HFF-Myc (cell line): ENCODE measurements around the gene NAP1L4.

Source experiments
- DNase-seq: peaks from one replicate; pipeline ENCODE4 v3.0.0-alpha.2; 2011; ENCODE audit warnings: low read depth; ENCODE audit errors: extremely low read depth
- H3K4me3 ChIP-seq: replicated peaks from 2 replicates; pipeline ENCODE4 v1.5.1; 2011; ENCODE audit warnings: low read depth, mild to moderate bottlenecking, control low read depth, low read length
- CTCF ChIP-seq: IDR thresholded peaks from 2 replicates; pipeline ENCODE4 v1.5.1; 2012; ENCODE audit warnings: mild to moderate bottlenecking, low read depth, low read length, control low read depth; ENCODE audit errors: missing control alignments

The NAP1L4 gene

GRCh38 chr11:2995031-2995561, 3.0 kb upstream of the NAP1L4 start:
- no peak for DNase-seq
- TF ChIP-seq CTCF, result no peak

DNA sequence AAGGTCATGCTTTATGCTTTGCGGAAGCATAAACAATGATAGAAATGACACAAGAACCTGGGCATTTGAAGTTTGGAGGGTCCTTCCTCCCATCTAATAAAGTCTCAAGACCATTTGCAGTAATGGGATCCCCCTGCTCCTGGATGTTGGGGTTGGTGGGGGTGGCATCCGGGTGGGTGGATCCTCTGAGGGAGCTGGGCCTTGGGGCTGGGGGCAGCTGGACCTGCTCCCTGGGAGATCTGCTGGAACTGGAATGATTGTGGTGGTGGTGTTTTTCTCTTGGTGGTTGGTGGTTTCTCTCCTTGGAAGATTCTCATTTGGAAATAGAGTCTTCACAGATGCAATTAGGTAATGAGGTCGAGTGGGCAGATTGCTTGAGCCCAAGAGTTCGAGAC, 2.2 kb upstream of the NAP1L4 start:
- TF ChIP-seq CTCF, result no peak
- no peak for DNase-seq
- no peak overlapping the region for H3K4me3 ChIP-seq

More at GRCh38 chr11:2995031-2995561, 3.0 kb upstream of the NAP1L4 start:
- no peak overlapping the region for H3K4me3 ChIP-seq

DNA sequence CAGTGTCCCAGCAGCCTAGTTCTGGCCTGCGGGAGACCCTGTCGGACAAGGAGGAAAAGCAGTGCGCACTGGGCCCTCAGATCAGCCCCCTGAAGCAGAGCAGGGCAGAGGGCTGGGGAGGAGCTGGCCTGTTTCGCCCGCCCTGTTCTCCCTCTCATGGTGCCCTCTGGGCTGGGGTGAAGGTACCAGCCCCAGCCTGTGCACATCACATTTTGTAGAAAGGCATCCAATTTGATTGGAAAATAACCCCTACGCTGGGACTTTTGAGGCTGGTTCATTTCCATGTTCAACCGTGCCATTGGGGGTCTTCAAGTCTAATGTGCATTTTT, 832 bp upstream of the NAP1L4 start:
- no peak for DNase-seq
- TF ChIP-seq CTCF, result no peak
- H3K4me3 ChIP-seq, result peak overlapping the region; percentile 90

DNA sequence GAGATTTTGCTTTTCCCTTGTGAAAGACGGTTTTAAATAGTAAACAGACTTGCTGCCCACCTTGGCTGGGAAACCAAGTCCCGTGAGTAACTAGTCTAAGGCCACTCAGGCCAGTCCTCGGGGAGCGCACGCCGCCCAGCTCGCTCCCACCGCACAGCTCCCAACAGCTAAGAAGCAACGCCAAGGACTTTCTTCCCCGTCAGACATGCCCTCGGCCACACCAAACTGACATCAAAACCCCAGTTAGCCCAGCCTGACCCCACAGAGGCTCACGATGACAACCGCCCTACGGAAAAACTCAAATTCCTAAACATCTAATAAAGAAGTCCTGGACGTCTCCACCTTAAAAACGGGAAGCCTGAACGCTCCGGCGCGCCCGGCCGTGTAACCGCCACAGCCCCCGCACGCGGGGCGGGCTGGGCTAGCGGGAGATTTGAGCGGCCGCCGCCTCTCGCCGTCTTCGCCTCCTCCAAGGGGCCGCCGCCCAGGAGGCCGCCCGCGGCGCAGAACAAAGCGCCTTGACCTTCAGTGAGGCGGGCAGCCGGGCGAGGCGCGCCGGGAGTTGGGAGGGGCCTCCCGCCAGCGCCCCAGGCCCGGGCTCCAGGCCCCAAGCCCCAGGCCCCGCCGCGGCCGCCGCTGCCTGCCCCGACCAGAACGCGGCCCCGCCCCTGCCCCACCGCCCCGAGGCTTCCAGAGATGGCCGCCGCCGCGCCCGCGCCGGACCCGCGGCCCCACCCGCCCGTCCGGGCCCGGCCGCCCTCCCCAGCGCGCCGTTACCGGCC, 486 bp downstream of the NAP1L4 start:
- TF ChIP-seq CTCF, result no peak
- no peak for DNase-seq
- peak overlapping the region; percentile 90 for H3K4me3 ChIP-seq

DNA sequence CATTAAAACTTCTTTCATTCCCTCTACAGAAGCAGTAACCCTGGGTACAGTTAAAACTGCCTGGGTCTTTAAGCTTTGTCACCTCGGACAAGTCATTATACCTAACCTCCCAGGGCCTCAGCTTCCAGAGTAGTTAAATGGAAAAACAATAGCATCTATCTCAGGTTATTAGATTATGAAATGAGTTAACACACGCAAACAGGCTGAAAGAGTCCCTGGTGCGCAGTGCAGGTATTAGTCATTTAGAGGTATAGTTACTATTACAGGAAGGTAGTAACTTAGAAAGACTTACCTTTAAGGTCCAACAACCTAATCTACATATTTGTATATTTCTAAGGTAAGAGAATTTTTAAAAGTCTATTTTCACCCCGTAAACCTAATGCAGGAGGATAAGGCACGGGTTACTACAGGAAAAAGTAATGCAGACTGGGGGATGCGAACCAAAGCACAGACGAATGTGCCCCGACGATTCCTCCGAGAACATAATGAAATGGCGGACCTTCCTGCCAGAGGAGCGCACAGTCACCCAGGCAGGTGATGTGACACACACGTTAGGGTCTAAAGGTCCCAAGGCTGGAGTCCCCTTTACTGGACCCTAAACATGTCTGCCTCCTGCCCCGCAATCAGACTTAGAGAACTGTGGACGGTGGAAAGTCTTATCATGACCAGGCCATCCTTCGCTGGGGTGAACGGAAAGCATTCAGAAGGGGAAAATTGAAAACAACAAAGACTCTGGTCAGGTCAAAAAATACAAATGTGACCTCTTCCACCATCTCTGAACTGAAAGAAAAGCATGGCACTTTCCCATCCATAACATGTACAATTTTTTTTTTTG, 1.3 kb downstream of the NAP1L4 start:
- H3K4me3 ChIP-seq, result peak overlapping the region; percentile 90
- TF ChIP-seq CTCF, result no peak
- DNase-seq, result no peak

DNA sequence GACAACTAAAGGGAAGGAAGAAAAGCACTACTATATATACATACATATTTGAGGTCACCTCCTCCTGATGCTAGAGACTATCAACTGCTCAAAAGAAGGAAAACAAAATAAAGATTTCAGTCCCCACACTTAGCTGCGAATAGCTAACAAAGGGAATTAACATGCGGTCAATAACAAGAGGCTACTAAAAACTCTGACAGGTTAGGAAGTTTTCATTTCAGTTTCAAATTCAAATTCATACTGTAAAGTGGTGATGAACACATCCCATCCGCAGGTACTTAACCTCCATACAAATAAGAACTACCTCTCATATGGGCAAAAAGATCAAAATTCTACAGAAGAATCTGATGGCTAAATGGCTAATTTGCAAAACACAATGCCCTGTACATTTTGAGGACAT, 2.6 kb downstream of the NAP1L4 start:
- DNase-seq, result no peak
- H3K4me3 ChIP-seq, result peak overlapping the region; percentile 90
- TF ChIP-seq CTCF, result no peak
